Measurements from ENCODE around the gene CCDC197.

DNA sequence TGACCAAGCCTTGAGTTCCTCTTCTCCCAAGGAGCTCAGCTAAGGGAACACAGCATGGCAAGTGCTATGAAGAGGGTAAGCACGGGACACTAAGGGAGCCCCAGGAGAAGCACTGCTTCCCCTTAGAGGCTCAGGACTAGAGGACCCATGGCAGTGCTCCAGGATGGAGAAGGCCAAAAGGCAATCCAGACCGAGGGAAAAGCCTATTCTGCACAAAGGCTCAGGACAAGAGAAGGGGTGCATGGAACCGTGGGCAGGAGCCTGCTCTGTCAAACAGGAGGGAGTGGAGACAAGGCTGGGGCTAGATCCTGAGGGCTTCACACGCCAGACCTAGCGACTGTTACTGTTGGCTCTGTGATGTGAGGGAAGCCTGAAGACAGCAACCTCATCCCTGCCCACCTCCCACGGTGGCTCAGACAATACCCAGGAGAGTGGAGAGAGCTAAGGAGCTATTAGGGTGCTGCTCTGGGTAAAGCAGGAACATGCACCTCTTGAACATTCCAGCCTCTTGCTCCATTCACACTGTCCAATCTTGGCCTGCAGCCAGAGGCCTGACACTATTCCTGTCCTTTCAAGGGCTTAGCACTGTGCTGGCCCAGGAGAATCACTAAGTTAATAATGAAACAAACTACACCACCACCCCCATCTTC is 53.3 kb downstream of the CCDC197 start:
- no peak for TF ChIP-seq POLR2A (IDR thresholded peaks at IDR 0.05)
- TF ChIP-seq, protein P1, sequence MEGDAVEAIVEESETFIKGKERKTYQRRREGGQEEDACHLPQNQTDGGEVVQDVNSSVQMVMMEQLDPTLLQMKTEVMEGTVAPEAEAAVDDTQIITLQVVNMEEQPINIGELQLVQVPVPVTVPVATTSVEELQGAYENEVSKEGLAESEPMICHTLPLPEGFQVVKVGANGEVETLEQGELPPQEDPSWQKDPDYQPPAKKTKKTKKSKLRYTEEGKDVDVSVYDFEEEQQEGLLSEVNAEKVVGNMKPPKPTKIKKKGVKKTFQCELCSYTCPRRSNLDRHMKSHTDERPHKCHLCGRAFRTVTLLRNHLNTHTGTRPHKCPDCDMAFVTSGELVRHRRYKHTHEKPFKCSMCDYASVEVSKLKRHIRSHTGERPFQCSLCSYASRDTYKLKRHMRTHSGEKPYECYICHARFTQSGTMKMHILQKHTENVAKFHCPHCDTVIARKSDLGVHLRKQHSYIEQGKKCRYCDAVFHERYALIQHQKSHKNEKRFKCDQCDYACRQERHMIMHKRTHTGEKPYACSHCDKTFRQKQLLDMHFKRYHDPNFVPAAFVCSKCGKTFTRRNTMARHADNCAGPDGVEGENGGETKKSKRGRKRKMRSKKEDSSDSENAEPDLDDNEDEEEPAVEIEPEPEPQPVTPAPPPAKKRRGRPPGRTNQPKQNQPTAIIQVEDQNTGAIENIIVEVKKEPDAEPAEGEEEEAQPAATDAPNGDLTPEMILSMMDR (IDR thresholded peaks at IDR 0.05): no peak

Data from uterus (tissue), 2 donors.